IMR-90 (cell line): ENCODE measurements around the gene MAP4.

Source experiments
- CHD1 ChIP-seq: IDR thresholded peaks from 2 replicates; pipeline ENCODE4 v1.6.1; 2012; ENCODE audit warnings: low read depth, low read length, improper control_type of control experiment
- CTCF ChIP-seq: conservative IDR thresholded peaks from 2 replicates; pipeline ENCODE4 v1.5.1; 2012; ENCODE audit warnings: mild to moderate bottlenecking, low read depth, low read length, improper control_type of control experiment
- POLR2A ChIP-seq: IDR thresholded peaks from 2 replicates; pipeline ENCODE4 v1.6.1; 2012; ENCODE audit warnings: mild to moderate bottlenecking, low read depth, low read length
- RAD21 ChIP-seq: IDR thresholded peaks from 2 replicates; pipeline ENCODE4 v1.6.1; 2012; ENCODE audit warnings: low read length, improper control_type of control experiment
- RFX5 ChIP-seq: IDR thresholded peaks from 2 replicates; pipeline ENCODE4 v1.8.0; 2012; ENCODE audit warnings: low read depth, mild to moderate bottlenecking, low read length, moderate library complexity

- no peak for TF ChIP-seq POLR2A
- TF ChIP-seq RAD21: no peak
- TF ChIP-seq CHD1: no peak
- no peak for TF ChIP-seq CTCF
- TF ChIP-seq RFX5: no peak
Measured at GRCh38 chr3:48024401-48024800, 8.2 kb upstream of the MAP4 start.
